Effector CD4-positive, alpha-beta T cell (primary cell): Measurements from ENCODE around the gene RAB3GAP2.
"Not testable (repeated sequence)": the region's sequence is repeated elsewhere in the genome, so short reads cannot be mapped to it uniquely, and the experiment has no call there.

Experiments used
- DNase-seq: peaks from one replicate; pipeline ENCODE4 v3.0.0-alpha.2; 2020

Gene RAB3GAP2

DNA sequence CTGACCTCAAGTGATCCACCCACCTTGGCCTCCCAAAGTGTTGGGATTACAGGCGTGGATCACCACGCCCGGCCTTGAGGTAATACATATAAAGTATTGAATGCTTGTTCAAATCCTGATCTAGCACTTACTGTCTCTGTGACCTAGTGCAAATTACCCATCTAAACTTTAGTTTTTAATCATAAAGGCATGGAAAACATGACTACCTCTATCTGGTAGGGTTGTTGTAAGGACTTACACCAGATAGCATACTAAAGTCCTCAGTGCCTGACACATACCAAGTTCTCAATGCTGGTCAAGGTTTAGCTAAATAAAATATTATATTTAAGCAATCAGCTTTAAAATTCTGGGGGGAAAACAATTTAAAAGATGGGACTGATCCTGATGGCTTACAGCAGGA is 38.3 kb downstream of the RAB3GAP2 start:
- no peak for DNase-seq

DNA sequence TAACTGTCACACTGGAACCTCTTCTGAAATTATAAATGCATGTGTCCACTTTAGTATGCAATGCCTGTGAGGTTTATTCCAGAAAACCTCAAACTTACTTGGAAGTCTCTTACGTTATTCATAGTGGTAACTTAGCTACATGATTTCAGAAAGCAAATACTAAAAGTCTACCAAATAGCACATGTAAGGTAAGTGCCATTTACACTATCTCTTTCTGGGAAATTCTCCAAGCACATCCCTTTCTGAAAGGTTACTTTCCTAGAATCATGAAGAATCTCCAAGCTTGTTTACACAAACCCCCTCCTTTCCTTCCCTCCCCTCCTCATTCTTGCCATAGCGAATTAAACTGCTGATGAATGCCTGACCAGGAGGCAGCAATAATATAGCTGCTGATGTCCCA is 42.5 kb downstream of the RAB3GAP2 start:
- DNase-seq: no peak

DNA sequence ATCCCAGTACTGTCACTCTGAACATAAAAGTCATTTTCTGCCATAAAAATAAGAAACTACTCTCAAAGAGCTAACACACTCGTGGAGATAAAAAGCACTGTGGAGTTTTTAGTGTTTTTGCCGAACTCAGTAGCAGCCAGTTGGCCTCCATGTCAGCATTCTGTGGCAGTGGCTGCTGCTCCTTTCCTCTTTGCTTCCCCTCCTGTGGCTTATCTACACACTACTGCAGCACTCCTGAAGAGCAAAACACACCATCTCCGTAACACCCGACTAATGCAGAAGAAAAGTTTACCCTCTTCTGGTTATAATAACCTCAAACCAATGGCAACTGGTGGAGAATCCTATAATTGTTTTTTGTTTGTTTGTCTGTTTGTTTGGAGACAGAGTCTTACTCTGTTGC is 44.9 kb downstream of the RAB3GAP2 start:
- DNase-seq: no peak

DNA sequence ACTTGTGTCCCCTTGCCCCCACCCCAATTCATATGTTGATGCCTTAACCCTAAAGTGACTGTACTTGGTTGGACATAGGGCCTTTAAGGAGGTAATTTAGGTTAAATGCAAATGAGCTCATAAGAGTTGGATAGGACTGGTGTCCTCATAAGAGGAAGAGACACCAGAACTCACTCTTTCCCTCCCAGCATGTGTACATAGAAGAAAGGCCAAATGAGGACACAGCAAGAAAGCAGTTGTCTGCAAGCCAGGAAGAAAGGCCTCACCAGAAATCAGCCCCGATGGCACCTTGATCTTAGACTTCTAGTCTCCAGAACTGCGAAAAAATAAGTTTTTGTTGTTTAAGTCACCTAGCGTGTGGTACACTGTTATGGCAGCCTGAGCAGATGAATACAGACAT is 45.5 kb downstream of the RAB3GAP2 start:
- no peak for DNase-seq

DNA sequence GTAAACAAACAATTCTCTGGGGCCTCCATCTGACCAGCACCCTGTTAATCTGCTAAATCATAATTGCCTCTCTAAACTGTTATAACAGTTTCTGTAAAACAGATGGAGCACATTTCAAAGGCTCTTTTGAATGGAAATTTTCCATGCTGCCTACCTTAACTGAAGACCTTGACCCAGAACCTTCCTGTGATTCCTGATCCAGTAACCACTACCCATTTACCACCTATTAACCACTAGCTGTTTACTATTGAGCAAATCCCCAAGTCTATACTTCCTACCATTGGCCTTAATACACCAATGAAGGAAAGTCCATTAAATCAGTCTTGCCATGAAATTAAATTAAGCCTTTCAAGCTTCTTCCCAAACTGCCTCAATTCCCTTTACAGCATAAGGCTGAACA is 46.3 kb downstream of the RAB3GAP2 start:
- DNase-seq: no peak

DNA sequence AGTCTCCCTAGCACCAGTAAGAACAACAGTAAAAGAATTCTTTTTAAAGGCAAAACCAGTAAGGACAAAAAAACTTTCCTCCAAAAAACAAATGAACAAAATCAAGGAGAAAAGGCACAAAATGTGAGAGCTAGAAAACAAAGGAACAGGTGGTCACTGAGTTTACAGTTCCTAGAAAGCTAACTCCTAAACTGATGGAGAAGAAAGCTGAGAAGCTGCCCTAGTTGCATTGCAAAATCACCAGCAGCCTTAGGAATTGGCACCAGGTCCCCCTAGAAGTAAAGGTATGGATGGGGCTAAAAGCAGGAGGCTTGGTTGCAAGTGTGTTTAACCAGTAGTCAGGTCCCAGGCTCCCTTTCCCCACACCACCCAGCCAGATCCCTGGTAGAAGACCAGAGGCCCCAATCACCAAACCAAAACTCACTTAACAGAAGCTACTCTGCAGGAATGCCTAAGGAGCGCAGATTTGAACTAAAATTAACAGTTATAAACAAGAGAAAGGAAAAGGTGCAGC is 47.6 kb downstream of the RAB3GAP2 start:
- DNase-seq: no peak

DNA sequence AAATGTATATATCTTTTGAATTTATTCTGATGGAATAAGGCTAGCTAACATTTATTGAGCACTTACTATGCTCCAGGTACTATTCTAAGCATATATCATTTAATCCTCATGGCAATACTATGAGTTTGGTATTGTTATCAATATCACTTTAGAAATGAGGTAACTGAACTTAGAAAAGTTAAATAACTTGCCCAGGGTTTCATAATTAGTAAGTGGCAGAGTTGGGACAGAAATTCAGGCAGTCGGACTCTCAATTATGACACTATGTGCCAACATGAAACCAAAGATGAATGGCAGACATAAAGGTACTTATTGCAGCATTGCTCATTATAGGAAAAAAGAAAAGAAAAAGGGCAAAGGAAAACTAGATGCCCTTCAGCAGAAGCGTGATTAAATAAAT is 48.2 kb downstream of the RAB3GAP2 start:
- no peak for DNase-seq

DNA sequence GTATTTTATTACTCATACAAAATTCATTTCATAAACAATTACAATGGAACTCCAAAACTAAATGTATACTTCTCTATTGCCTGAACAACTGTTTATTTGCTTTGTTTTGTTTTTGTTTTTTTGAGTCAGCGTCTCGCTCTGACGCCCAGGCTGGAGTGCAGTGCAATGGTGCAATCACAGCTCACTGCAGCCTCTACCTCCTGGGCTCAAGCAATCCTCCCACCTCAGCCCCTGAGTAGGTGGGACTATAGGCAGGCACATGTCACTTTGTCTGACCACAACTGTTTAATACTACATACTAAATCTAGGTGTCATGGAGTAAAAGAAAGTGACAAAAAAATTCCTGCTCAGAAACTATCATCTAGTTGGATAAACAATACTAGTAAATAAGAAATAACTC is 49.3 kb downstream of the RAB3GAP2 start:
- DNase-seq: no peak

DNA sequence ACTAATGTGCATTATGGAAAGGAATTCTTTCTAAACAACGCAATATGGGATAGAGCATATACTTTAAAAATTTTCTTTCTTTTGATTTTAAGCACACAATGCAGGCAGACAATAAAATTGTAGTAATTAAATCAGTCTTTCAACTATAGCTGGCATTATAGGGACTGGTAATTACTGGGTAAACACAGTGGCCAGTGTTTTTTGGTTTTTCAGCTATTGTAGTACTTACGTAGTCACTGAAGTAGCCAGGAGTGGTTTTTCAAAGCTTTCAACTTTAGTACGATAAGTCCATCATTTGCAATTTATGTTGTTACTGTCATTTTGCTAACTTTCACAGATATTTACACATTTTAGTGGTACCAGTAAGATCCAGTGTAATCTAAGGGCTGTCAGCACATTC is 50.6 kb downstream of the RAB3GAP2 start:
- no peak for DNase-seq

DNA sequence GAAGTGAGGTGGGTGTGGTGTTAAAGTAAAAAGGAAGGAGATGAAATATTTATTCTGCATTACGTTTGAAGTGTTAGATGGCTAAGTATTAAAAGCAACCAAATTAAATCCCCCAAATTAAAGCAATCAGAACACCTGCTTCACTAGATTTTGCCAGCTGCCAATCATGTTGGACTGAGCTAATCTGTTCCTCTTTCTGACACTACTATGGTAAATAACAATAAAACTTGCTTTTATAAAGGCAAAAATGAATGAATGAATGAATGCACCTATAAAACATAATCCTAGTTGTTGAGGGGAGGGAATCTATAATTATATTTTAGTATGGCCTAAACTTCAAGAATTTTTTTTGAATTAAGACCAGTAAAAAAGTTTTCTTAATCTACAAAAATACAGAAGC is 51.0 kb downstream of the RAB3GAP2 start:
- DNase-seq: no peak

DNA sequence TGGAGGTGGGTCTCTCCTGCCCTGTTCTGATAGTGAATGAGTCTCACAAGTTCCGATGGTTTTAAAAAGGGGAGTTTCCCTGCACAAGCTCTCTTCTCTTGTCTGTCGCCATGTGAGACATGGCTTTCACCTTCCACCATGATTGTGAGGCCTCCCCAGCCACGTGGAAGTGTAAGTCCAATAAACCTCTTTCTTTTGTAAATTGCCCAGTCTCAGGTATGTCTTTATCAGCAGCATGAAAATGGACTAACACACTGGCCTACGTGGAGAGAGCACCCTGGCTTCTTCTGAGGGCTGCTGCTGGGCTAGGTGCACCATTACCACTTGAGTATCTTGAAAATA is 51.6 kb downstream of the RAB3GAP2 start:
- not testable (repeated sequence) for DNase-seq

DNA sequence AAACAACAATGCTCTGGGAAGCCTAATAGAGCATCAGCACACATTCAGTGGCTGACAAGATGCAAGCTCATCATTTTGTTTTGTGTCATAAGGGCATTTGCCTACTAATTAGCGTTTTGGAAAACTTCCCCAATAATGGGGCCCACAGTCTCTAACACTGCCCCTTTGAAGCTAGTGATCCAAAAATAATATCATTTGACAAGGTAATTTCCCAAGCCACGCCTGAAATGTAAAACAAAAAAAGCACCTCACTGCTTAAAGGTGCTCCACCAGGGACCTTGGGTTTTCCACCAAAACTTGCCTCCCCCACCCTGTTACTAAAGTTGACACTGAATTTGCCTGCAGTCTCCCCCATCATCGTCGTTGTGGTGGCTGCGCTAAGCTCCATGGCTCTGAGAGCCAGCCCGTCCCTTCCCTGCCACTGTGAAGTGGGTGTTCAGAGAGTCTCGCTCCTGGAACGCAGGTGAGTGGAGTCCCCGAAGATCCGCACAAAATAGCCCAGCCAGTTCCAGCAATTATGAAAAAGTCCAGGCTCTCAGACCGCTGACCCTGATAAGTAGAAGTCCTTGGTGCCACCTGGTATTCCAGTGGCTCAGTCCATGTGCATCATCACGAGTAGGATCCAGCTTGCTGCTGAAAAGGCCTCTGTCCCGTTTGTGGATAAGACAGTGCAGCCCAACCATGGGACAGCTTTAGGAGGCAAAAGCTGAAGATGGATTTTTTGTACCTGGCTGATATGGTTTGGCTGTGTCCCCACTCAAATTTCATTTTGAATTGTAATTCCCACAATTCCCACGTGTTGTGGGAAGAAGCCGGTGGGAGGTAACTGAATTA is 52.2 kb downstream of the RAB3GAP2 start:
- DNase-seq: no peak

DNA sequence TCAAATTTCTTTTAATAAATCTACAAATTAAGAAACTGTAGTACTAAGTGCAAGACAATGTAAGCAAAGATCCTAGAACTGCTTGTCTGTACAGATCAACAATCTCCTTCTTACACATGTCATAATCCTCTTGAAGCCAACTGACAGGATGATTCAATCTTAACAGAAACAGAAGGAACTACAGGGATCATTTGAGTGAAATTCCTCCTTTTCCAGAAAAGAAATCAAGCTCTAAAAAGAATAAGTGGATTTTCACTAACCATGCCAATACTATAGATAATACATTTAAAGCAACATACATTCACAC is 53.2 kb downstream of the RAB3GAP2 start:
- DNase-seq: no peak

DNA sequence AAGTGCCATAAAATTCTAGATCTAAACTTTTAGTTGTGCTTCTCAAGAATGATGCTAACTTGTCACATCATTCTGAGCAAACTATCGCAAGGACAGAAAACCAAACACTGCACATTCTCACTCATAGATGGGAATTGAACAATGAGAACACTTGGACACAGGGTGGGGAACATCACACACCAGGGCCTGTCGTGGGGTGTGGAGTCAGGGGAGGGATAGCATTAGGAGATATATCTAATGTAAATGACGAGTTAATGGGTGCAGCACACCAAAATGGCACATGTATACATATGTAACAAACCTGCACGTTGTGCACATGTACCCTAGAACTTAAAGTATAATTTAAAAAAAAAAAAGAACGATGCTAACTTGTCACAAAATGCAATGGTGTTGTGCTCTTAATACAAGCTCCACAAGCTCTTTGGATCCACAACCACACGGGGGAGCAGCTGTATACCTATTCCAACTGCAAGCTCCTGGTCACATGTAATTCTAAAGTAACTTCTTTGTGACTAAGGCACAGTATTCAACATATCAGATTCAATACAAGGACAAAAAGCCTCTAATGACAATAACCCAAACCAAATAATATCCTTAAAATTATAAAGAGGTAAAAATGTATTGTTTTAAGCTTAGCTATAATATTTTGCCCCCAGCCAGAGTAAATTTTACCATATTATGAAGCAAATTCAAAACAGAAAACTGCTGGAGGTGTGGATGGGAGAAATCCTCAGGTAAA is 53.7 kb downstream of the RAB3GAP2 start:
- DNase-seq: not testable (repeated sequence)

DNA sequence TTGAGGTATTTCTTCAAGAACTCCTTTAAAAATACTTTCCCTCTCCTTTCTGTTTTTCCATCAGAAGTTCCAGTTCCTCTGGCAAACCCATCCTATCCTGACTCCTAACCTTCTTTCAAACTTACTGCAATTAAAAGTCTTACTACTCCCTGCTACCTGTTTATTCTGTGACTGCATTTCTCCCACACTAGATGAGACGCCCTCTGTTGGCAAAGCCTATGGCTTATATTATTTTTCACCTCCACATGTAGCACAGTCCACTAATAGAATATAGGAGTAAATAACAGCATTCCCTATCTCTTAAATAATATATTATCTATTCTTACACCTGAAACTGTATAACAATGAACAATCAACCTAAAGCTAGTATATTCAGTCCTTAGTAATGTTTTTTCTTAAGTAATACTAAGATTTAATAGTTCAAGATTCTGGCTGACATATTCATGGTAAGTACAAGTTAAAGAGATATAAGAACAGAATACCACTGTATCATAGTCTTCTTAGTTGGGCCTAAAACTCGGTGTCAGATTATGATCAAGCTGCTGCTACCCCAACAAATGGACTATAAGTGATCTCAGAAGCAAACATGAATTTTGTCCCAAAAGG is 54.8 kb downstream of the RAB3GAP2 start:
- no peak for DNase-seq

DNA sequence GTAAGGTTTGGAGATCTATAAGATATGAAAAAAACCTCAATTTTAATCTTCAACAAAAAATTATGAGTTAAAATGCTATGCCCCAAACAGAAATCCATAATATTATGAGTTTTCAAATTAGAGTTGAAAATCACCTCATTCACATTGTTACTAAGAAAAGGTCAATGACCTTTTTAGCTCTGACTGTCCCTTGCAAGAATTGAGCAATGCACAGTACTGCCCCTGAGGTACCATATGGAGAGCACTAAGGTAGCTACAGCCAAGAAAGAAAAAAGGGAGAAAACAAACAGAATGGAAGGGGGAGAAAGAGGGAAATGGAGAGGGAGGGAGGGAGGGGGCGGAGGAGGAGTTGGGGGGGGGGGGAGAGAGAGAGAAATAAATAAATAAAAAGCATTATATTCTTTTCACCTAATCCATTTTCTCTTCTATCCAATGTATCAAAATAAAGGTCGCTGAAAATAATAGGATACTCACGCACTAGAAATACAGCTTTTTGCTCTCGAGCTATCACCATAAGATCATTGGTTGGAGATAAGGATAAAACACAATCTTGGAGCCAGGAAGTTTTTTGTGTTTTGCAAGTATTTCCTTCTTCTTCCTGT is 58.8 kb downstream of the RAB3GAP2 start:
- DNase-seq: no peak

DNA sequence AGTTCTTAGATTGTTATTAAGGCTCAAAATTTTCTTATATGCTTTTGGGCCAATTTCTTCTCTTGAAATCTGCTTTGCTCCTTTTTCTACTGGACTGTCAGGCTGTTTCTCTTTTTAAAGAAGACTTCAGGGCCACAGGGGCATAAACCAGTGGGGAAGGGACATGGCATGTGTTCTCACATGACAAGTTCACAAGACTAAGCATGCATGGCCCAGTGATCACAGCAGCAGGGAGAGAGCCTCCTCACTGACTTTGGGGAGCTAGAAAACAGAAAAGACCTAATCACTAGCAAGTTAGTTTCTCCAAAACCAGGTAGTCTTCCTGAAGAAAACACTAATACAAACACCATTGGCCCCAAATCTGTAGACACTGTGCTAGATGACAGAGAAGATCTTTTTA is 64.8 kb downstream of the RAB3GAP2 start:
- no peak for DNase-seq

DNA sequence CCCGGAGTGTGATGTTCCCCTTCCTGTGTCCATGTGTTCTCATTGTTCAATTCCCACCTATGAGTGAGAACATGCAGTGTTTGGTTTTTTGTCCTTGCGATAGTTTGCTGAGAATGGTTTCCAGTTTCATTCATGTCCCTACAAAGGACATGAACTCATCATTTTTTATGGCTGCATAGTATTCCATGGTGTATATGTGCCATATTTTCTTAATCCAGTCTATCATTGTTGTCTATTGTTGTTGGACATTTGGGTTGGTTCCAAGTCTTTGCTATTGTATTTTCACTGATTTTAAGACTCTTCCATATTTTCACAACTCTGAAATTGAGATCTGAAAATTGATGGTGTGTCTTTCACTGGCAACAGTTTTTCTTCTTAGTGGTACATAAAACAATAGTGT is 67.5 kb downstream of the RAB3GAP2 start:
- DNase-seq: not testable (repeated sequence)

DNA sequence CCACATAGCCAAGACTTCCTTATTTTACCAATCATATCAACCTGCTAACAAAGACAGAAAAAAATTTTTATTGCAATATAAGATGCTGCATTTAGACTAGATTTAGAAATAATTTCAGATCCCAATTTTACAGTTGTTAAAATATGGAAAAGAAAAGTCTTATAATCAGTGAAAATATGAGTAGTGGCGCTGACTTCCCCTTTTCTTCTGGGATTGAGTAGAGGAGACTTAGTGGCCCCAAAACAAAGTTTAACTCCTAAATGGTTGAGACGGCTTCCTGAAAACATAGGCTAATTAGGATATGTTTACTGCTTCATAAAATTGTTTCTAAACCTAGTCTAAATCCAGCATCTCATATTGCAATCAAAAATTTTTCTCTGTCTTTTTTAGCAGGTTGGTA is 68.4 kb downstream of the RAB3GAP2 start:
- no peak for DNase-seq

DNA sequence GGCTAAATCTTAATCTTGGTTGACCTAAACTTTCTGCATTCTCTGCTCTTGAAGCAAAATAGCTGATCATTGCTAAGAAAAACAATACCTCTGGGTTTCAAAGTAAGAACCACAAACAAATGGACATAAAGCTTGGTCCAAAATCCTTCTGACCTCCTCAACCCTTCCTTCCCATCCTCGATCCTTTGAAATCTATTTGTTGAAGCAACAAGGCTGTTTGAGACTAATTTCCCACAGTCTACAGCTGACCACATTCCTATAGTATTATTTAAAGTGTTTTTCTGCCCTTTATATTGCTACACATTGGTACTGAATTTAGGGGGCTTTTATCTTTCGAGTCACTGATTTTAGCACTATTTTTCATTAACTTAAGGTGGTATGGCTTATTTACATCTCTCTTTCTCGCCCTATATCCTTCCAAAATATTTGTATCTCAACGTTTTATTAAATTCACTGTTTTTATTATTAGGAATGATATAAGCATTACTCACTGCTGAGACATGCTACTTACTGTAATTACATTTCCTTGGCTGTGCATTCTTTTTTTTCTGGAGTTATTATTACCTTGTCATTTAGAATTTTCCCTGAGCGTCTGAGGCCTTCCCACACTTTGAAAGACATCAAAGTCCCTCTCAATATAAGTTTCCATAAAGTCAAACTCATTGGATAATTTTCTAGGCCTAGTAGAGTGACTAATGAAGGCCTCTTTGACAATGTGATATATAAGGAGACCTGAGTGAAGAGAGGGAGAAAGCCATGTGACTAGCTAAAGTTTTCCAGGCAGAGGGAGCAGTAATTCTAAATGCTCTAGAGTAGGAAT is 73.9 kb downstream of the RAB3GAP2 start:
- no peak for DNase-seq

DNA sequence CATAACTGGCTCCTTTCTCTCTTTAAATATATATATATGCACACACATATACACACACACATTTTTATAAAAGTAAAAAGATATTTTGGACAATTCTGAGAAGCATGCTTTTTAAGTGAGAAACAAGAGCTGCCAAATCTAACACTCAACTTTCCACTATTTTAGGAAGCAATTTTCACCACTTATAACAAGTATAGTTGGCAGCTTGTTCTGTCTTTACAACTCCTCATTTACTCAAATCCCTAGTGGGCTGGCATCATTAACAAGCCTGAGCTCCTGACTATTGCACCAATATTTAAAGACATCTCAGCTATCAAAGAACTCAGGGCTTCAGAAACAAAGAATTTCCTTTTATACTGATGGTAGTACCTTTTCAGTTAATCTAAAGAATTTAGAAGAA is 76.6 kb downstream of the RAB3GAP2 start:
- no peak for DNase-seq

DNA sequence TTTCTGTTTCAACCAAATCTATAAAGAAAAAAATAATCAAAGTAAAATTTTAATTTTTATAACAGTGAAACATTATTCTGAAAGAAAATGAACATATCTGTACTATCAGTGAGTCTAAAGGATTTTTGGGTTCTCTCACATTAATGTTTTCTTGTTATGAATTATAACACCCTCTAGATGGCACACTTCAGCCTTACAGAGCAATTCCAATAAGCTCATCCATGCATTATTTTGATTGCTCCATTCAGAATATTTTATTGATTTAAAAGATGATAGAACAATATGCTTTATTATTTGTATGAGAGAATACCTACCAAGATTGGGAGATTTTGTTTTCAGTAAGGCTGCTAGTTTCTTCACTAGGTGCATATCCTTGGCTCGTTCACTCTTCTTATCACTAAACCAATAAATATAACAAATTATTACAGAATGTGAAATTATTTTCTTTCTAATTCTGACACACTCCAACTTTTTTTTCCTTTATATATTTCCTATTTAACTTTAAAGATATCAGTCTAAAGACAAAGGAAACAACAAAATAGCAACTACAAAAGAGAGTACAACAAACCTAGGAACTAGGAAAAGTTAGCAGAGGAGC is 82.4 kb downstream of the RAB3GAP2 start:
- DNase-seq: no peak
